ENCODE measurements around the gene PKIG. TPM values are rescaled to one million over a fixed set of nuclear protein-coding genes. Genes with fewer than 3 reads are reported as not detected.

Gene PKIG
- polyA plus RNA-seq, 1 of the 3 experiments (the other 2 are of a cell fraction), result 92.9 TPM

GRCh38 chr20:44536175-44536574, 46.2 kb upstream of the PKIG start:
- 93% methylated on average over 3 of the region's 3 CpGs for WGBS (ENCODE audit: low lambda C conversion rate)
- no peak for TF ChIP-seq SMC3 (IDR thresholded peaks at IDR 0.05; ENCODE audit: low read depth, low read length)
- ChIA-PET CTCF (interaction anchor here (0.6 to 1.6 kb wide), 2 partner anchors 74 to 151 kb away, joined by 3 read pairs; no protein-coding TSS in a partner anchor), POLR2A (interaction anchor here (0.6 kb wide), 1 partner anchor 206 kb away, joined by 3 read pairs; no protein-coding TSS in a partner anchor)
- Histone ChIP-seq H3K9me3 (no peaks in the 10 kb centered on the region), H3F3A (replicated peaks; ENCODE audit: insufficient read depth) (peaks cover 15% of the 10 kb centered on the region), H3K9ac (no peak overlapping the region), H3K4me1 (ENCODE audit: control insufficient read depth in 1 of 2, insufficient read depth in 2 of 2, low read depth in 1 of 2, low read length in 1 of 2) (peaks cover 9 to 10% of the 10 kb centered on the region in 2 experiments), H3K27me3 (ENCODE audit: insufficient read depth) (no peaks in the 10 kb centered on the region), H3K79me2 (ENCODE audit: insufficient read depth) (peaks cover 82% of the 10 kb centered on the region), H3K36me3 (replicated peaks in 1 of 2; ENCODE audit: control insufficient read depth in 1 of 2, insufficient read depth in 2 of 2, low read length in 1 of 2) (no peaks in the 10 kb centered on the region), H2AFZ (ENCODE audit: low read depth) (no peak overlapping the region), H3K4me3 (ENCODE audit: low read depth in 2 of 2, low read length in 1 of 2) (no peak overlapping the region), H3K27ac (ENCODE audit: low read depth in 2 of 2, low read length in 1 of 2) (peak overlapping the region in 1 of 2 experiments; percentile 14; a peak in 1 of 4 replicates), H4K20me1 (ENCODE audit: insufficient read depth) (no peaks in the 10 kb centered on the region), H3K9me2 (no peaks in the 10 kb centered on the region), H3K4me2 (no peak overlapping the region)
- no peak for DNase-seq

DNA sequence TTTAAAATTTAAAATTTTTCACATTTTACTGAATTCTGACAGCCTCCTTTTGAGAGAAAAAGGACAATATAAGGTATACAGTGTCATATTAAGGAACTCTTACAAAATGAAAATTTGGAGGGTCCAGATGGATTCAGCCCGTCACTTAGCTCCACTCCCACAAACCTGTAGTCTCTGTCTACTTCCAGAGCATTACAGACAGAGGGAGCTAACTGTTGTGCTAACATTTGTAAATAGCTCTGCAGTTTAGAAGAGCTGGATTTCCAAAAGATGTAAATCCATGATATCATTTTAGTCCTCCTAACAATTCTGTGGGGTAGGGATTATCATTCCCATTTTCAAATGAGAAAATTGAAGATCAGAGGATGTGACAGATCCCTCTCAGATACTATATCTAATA, 44.4 kb upstream of the PKIG start:
- Histone ChIP-seq H3K9ac (no peak overlapping the region), H4K20me1 (ENCODE audit: insufficient read depth) (no peaks in the 10 kb centered on the region), H3K27me3 (ENCODE audit: insufficient read depth) (no peaks in the 10 kb centered on the region), H3K9me3 (no peaks in the 10 kb centered on the region), H3K4me1 (ENCODE audit: control insufficient read depth in 1 of 2, insufficient read depth in 2 of 2, low read depth in 1 of 2, low read length in 1 of 2) (0 out of 4 replicates have a peak, but pooled peaks cover 0 to 7% of the 10 kb centered on the region in 2 experiments), H3F3A (replicated peaks; ENCODE audit: insufficient read depth) (peaks cover 10% of the 10 kb centered on the region), H3K4me2 (no peak overlapping the region), H3K36me3 (replicated peaks in 1 of 2; ENCODE audit: control insufficient read depth in 1 of 2, insufficient read depth in 2 of 2, low read length in 1 of 2) (no peaks in the 10 kb centered on the region), H3K4me3 (ENCODE audit: low read depth in 2 of 2, low read length in 1 of 2) (no peak overlapping the region), H3K27ac (ENCODE audit: low read depth in 2 of 2, low read length in 1 of 2) (no peak overlapping the region; a peak in 1 of 4 replicates), H3K79me2 (ENCODE audit: insufficient read depth) (peaks cover 80% of the 10 kb centered on the region), H2AFZ (ENCODE audit: low read depth) (no peak overlapping the region), H3K9me2 (no peaks in the 10 kb centered on the region)
- 100% methylated on average over 1 of the region's 1 CpG for WGBS (ENCODE audit: low lambda C conversion rate)
- ChIA-PET CTCF (interaction anchor here (1.0 to 1.6 kb wide), 6 partner anchors 66 to 153 kb away, joined by 3 to 6 read pairs (median 3); no protein-coding TSS in a partner anchor), POLR2A (no interaction called here)
- TF ChIP-seq RAD21 (IDR thresholded peaks at IDR 0.05; ENCODE audit: low read length), result peak; percentile 48
- TF ChIP-seq, protein P1, sequence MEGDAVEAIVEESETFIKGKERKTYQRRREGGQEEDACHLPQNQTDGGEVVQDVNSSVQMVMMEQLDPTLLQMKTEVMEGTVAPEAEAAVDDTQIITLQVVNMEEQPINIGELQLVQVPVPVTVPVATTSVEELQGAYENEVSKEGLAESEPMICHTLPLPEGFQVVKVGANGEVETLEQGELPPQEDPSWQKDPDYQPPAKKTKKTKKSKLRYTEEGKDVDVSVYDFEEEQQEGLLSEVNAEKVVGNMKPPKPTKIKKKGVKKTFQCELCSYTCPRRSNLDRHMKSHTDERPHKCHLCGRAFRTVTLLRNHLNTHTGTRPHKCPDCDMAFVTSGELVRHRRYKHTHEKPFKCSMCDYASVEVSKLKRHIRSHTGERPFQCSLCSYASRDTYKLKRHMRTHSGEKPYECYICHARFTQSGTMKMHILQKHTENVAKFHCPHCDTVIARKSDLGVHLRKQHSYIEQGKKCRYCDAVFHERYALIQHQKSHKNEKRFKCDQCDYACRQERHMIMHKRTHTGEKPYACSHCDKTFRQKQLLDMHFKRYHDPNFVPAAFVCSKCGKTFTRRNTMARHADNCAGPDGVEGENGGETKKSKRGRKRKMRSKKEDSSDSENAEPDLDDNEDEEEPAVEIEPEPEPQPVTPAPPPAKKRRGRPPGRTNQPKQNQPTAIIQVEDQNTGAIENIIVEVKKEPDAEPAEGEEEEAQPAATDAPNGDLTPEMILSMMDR (IDR thresholded peaks at IDR 0.05), result peak; percentile 31
- TF ChIP-seq POLR2AphosphoS5 (IDR thresholded peaks at IDR 0.05; ENCODE audit: low read depth, low read length), result no peak
- no peak for TF ChIP-seq PBX3 (IDR thresholded peaks at IDR 0.05)
- TF ChIP-seq SMC3 (IDR thresholded peaks at IDR 0.05; ENCODE audit: low read depth, low read length), result 0 out of 2 replicates have a peak, but pooled peaks have one; percentile 15
- no peak for DNase-seq

DNA sequence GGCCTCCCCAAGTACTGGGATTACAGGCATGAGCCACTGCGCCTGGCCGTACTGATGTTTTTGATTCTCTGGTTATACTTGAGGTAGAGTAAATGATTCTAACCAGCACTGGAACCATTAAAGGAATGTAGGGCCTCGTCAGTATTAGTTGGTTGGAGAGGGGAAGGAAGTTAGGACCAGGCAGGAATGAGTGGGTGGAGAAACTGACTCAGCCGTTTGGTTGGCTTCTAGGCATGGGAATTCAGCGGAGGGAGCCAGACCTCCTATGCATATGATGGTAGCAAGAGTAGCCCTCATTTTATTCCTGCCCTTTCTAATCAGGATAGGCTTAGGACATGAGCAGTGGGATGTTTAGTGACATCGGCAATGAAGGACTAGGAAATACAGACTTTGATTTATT, 41.5 kb upstream of the PKIG start:
- POLR2A ChIA-PET, result no interaction called here

More for the DNA sequence above, 41.5 kb upstream of the PKIG start:
- CTCF ChIA-PET, result interaction anchor here (0.8 kb wide), 1 partner anchor 24 kb away, joined by 3 read pairs; no protein-coding TSS in a partner anchor
- TF ChIP-seq, protein P2, sequence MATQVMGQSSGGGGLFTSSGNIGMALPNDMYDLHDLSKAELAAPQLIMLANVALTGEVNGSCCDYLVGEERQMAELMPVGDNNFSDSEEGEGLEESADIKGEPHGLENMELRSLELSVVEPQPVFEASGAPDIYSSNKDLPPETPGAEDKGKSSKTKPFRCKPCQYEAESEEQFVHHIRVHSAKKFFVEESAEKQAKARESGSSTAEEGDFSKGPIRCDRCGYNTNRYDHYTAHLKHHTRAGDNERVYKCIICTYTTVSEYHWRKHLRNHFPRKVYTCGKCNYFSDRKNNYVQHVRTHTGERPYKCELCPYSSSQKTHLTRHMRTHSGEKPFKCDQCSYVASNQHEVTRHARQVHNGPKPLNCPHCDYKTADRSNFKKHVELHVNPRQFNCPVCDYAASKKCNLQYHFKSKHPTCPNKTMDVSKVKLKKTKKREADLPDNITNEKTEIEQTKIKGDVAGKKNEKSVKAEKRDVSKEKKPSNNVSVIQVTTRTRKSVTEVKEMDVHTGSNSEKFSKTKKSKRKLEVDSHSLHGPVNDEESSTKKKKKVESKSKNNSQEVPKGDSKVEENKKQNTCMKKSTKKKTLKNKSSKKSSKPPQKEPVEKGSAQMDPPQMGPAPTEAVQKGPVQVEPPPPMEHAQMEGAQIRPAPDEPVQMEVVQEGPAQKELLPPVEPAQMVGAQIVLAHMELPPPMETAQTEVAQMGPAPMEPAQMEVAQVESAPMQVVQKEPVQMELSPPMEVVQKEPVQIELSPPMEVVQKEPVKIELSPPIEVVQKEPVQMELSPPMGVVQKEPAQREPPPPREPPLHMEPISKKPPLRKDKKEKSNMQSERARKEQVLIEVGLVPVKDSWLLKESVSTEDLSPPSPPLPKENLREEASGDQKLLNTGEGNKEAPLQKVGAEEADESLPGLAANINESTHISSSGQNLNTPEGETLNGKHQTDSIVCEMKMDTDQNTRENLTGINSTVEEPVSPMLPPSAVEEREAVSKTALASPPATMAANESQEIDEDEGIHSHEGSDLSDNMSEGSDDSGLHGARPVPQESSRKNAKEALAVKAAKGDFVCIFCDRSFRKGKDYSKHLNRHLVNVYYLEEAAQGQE (IDR thresholded peaks at IDR 0.05; ENCODE audit: low read depth, low read length), result no peak
- TF ChIP-seq SMC3 (IDR thresholded peaks at IDR 0.05; ENCODE audit: low read depth, low read length), result no peak
- no peak for TF ChIP-seq FOXM1 (IDR thresholded peaks at IDR 0.05; ENCODE audit: low read depth)
- no peak for TF ChIP-seq ELF1 (IDR thresholded peaks at IDR 0.05)
- Histone ChIP-seq H4K20me1 (ENCODE audit: insufficient read depth) (no peaks in the 10 kb centered on the region), H3K27me3 (ENCODE audit: insufficient read depth) (no peaks in the 10 kb centered on the region), H3F3A (replicated peaks; ENCODE audit: insufficient read depth) (no peaks in the 10 kb centered on the region), H3K9ac (no peak overlapping the region), H3K4me1 (ENCODE audit: control insufficient read depth in 1 of 2, insufficient read depth in 2 of 2, low read depth in 1 of 2, low read length in 1 of 2) (0 out of 4 replicates have a peak, but pooled peaks cover 0 to 7% of the 10 kb centered on the region in 2 experiments), H3K4me2 (no peak overlapping the region; the same call in 1 of the 2 replicates), H3K27ac (ENCODE audit: low read depth in 2 of 2, low read length in 1 of 2) (peak overlapping the region in 1 of 2 experiments; percentile 38; a peak in 2 of 4 replicates), H2AFZ (ENCODE audit: low read depth) (no peak overlapping the region), H3K36me3 (replicated peaks in 1 of 2; ENCODE audit: control insufficient read depth in 1 of 2, insufficient read depth in 2 of 2, low read length in 1 of 2) (no peaks in the 10 kb centered on the region), H3K4me3 (ENCODE audit: low read depth in 2 of 2, low read length in 1 of 2) (no peak overlapping the region), H3K79me2 (ENCODE audit: insufficient read depth) (peaks cover 79% of the 10 kb centered on the region), H3K9me3 (no peaks in the 10 kb centered on the region), H3K9me2 (no peaks in the 10 kb centered on the region)
- no peak for DNase-seq
- 66% methylated on average over 6 of the region's 6 CpGs for WGBS (ENCODE audit: low lambda C conversion rate)
